ENCODE data around the gene TBC1D9. TPM values are rescaled to one million over a fixed set of nuclear protein-coding genes. Genes with fewer than 3 reads are reported as not detected.
A peak's percentile ranks its signal among the peaks of the same experiment; 100 is the strongest.

Gene TBC1D9
- polyA plus RNA-seq, 1 donor = 13.8 TPM

DNA sequence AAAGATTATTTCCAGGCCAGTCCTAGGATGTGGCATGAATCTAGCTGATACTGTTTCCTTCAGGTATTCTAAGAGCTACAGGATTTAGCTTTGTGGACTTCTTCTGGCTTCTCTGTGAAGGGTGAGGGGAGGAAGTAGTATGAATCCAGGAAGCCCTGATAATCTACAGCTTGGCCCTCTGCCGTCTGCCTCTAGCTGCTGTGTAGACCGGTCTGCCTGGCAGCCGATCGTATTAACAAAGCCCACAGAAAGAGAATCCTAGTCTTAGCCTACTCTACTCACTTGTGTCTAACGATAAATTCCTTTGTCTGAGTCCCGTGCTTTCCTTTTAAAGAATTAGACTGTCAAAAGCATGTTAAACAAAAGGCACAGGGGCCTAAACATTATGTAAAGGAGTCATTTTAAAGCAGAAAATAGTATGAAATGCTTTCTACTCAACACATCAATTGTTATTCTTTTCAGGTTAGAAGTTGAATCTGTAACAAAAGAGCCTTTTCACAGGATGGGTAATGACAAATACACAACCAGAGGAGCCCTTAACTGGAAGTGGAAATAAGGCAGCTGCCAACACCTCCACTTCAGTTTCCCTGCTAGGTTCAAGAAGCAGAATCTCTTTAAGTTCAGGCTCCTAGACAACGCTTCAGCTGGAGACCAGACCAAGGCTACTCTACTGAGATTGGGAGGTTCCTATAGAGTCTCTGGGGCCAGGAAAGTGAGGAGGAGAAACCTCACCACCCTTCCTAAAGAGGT lies 138.5 kb downstream of the TBC1D9 start:
- DNase-seq (ENCODE audit: low read depth) = no peak

DNA sequence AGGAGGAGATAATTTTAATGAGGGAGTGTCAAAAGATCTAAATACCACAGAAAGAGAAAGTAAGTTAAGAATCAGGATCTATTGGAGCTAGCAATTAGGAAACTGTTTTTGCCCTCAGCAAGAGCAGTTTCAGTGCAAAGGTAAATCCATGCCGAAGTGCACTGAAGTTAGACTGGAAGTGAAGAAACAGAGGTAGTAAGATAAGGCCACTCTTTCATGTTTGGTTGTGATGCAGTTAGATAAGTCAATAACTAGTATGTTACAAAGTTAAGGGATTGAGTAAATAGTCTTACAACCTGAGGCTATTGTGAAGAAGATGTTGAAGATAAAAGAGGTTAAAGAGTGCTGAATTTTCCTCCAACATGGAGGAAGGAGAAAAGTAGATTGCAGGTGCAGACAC lies 140.7 kb downstream of the TBC1D9 start:
- no peak for DNase-seq (ENCODE audit: low read depth)

- no peak for DNase-seq (ENCODE audit: low read depth)
Measured at GRCh38 chr4:140612357-140612756, 143.8 kb downstream of the TBC1D9 start.

- DNase-seq (ENCODE audit: low read depth) = no peak
Measured at GRCh38 chr4:140611854-140612253, 144.3 kb downstream of the TBC1D9 start.

DNA sequence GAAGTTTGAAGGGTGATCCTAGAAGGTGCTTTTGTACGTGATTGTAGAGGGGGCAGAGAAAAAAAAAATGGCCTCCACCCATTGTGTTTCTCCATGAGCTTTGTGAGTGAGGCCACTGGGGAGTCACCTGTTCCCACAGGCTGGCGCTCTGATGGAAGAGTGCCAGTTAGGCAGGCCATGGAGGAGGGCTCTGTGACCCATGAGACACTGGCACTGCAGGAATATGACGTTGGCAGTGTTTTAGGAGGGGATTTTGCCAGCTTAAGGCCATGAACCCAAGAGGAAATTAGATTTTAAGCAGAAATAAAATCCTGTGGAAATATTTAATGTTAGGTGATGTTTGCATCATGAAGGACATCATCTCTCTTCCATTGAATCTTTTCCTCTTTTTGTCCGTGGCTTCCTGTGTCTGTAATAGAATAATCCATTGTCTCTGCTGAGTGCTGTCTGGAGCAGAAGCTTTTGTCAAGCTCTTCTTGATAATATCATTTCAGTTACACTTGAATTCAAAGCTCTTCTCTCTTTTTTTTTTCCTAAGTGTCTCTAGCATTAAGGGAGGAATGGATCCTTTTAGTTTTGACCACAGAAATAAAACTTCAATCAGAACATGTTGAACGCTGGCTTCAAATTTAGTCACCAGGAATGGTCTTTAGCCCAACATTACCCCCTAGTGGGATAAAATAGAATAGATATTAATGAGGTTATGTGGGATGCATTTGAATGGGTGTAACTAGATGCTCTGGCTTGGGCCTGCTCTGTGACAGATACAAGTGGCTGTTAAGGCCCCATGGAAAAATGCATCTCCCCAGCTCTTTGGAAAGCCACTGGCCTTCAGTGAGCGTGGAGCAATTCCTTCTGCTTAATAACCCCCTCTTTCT lies 146.4 kb downstream of the TBC1D9 start:
- DNase-seq (ENCODE audit: low read depth) = peak; percentile 29

DNA sequence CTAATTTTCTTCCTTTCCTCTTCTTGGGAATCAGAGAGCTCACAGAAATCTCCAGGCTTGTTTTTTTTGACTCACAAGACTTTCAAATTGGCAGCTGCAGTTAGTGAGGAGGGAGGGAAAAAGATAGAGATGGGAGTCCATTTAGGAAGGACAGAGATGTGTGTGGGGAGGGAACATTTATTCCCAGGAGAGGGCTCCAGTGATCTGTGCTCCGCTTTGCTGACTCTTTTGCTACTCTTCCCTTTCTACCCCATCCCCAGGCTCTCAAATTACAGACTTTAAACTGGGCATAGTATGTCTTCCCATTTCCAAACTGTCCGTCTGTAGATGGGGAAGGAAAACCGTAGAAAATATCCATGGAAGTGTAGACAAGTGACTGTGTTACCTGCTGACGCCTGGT lies 148.3 kb downstream of the TBC1D9 start:
- no peak for DNase-seq (ENCODE audit: low read depth)

DNA sequence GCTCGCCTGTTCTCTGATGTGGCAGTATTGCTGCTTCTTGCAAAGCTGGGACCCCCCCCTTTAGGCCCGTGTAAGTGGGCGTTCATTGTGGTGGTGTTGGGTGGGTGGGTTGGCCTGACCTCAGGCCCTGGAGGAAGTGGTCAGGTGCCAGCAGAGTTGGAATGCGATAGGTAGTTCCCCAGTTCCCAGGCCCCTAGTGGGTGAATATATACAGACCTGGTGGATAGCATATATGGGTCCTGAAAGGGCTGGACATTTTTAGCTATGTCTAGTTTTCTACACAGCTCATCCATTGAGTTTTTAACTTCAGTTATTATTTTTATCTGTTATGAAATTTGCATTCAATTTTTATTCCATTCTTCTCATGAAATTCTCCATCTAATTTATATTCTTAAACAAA lies 151.6 kb downstream of the TBC1D9 start:
- DNase-seq (ENCODE audit: low read depth) = no peak

- DNase-seq (ENCODE audit: low read depth) = no peak
Measured at GRCh38 chr4:140603286-140603685, 152.9 kb downstream of the TBC1D9 start.

- DNase-seq (ENCODE audit: low read depth) = no peak
Measured at GRCh38 chr4:140602714-140603113, 153.5 kb downstream of the TBC1D9 start.

- no peak for DNase-seq (ENCODE audit: low read depth)
Measured at GRCh38 chr4:140600408-140600807, 155.8 kb downstream of the TBC1D9 start.

- no peak for DNase-seq (ENCODE audit: low read depth)
Measured at GRCh38 chr4:140595065-140595464, 161.1 kb downstream of the TBC1D9 start.

GRCh38 chr4:140584439-140584838 lies 171.7 kb downstream of the TBC1D9 start:
- no peak for DNase-seq (ENCODE audit: low read depth)

- no peak for DNase-seq (ENCODE audit: low read depth)
Measured at GRCh38 chr4:140581078-140581477, 175.1 kb downstream of the TBC1D9 start.

DNA sequence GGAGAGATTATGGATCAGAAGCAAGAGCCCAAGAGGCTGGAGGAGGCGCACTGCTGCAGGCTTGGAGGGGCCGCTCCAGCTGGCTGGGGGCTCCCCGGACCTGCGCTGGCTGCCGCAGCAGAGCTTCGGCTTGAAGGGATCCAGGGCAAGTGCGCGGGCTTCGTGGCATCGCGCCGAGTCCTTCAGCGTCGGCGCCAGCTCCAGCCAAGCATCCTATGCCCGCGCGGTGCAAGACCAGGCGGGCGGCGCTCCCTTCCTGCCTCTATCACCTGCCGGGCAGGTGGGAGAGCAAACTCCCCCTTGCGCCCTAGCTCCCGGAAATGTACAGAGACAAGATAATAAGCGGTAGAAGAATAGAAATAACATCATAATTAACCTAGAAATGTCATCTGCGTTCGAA lies 176.9 kb downstream of the TBC1D9 start:
- DNase-seq (ENCODE audit: low read depth) = no peak

DNA sequence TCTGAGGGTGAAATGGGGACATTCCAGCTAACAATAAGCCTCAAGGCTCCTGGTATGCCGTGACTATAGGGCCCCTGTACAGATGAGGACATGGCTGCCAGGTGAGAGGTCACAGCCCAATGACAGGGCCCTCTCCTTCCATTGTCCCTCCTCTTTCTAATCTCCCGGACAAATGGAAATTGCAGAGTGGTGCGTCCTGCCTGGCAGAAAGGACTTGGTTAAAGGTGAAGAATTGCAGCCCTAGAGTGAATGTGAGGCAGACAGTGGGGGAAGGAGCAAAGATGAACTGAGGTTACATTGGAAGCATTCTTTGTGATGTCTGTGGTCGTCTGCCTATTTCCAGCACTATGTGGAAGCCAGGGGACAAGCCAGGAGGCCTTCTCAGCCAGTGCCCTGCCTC lies 180.7 kb downstream of the TBC1D9 start:
- no peak for DNase-seq (ENCODE audit: low read depth)

DNA sequence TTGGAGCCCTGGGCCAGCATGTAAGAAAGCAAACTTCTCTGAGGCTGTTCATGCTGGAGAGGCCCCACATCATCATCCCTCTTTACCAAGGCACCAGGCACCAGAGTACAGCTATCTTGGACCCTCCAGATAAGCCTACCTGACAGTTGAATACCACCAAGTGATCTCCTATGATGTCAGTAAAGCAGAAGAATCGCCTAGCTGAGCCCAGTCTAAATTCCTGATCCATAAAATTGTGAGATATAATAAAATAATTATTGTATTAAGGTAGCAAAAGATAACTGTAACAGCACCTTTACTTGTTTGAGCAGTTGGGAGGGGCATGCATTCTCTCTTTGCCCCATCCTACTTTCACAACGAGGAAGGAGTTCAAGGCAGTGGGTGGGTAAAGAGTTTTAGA lies 184.6 kb downstream of the TBC1D9 start:
- no peak for DNase-seq (ENCODE audit: low read depth)

Other genes with a start within 250 kb of the TBC1D9 start
- 19.4 TPM for gene ELMOD2, start 232.2 kb downstream of the TBC1D9 start, polyA plus RNA-seq (ENCODE audit: insufficient read length)
- not detected for gene UCP1, start 187.4 kb downstream of the TBC1D9 start, polyA plus RNA-seq (ENCODE audit: insufficient read length)

All from forelimb muscle (tissue), 1 donor.